ENCODE measurements around the gene NECTIN4. TPM values are rescaled to one million over a fixed set of nuclear protein-coding genes. Genes with fewer than 3 reads are reported as not detected.

The NECTIN4 gene
- total RNA-seq, 3 donors from 2014 or later, result 1.6 to 5.4 (median 4.6) TPM

DNA sequence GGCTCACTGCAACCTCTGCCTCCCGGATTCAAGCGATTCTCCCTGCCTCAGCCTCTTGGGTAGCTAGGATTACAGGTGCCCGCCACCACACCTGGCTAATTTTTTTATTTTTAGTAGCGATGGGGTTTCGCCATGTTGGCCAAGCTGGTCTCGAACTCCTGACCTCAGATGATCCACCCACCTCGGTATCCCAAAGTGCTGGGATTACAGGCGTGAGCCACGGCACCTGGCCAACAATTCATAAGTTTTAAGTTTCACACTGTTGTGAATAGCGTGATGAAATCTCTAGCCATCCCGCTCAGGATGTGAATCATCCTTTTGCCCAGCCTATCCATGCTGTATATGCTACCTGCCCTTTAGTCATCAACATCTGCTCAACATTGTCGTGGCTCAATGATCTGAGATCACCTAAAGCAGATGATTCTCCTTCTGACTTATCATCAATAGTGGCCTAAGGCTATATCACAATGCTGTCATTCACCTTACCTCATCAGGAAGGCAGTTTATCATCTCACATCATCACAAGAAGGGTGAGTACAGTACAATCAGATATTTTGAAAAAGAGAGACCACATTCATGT, 25.9 kb upstream of the NECTIN4 start:
- Histone ChIP-seq H3K9me3 (no peaks in the 10 kb centered on the region), H3K36me3 (ENCODE audit: low read depth) (no peaks in the 10 kb centered on the region), H3K4me3 (no peak overlapping the region), H3K4me1 (ENCODE audit: low read depth) (peaks cover 35% of the 10 kb centered on the region)
- ATAC-seq, result no peak
- TF ChIP-seq, protein P1, sequence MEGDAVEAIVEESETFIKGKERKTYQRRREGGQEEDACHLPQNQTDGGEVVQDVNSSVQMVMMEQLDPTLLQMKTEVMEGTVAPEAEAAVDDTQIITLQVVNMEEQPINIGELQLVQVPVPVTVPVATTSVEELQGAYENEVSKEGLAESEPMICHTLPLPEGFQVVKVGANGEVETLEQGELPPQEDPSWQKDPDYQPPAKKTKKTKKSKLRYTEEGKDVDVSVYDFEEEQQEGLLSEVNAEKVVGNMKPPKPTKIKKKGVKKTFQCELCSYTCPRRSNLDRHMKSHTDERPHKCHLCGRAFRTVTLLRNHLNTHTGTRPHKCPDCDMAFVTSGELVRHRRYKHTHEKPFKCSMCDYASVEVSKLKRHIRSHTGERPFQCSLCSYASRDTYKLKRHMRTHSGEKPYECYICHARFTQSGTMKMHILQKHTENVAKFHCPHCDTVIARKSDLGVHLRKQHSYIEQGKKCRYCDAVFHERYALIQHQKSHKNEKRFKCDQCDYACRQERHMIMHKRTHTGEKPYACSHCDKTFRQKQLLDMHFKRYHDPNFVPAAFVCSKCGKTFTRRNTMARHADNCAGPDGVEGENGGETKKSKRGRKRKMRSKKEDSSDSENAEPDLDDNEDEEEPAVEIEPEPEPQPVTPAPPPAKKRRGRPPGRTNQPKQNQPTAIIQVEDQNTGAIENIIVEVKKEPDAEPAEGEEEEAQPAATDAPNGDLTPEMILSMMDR (IDR thresholded peaks at IDR 0.05), result no peak
- no peak for DNase-seq
- intact Hi-C loops (cut with DNase I, micrococcal nuclease), result no loop called here

DNA sequence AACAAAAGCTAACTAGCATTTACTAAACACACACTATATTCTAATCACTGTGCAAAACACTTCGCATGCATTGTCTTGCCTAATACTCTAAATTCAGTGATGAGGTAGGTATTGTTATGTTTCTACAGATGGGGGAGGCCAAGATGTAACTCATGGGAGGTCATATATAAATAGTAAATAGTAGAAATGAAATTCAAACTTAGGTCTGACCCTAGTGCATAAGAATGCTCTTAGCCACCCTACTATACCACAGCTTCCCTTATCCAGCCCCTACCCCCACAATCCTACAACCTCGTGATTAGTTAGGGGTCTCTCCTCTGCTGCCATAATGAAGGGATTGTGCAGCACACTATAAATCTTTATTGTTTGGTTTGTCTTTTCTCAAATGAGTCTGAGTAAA, 25.2 kb upstream of the NECTIN4 start:
- intact Hi-C loops (cut with DNase I, micrococcal nuclease), result no loop called here
- TF ChIP-seq, protein P1 (IDR thresholded peaks at IDR 0.05), result no peak
- Histone ChIP-seq H3K4me3 (no peak overlapping the region), H3K4me1 (ENCODE audit: low read depth) (peaks cover 28% of the 10 kb centered on the region), H3K36me3 (ENCODE audit: low read depth) (no peaks in the 10 kb centered on the region), H3K9me3 (no peaks in the 10 kb centered on the region)
- ATAC-seq (no peak), DNase-seq (no peak)

DNA sequence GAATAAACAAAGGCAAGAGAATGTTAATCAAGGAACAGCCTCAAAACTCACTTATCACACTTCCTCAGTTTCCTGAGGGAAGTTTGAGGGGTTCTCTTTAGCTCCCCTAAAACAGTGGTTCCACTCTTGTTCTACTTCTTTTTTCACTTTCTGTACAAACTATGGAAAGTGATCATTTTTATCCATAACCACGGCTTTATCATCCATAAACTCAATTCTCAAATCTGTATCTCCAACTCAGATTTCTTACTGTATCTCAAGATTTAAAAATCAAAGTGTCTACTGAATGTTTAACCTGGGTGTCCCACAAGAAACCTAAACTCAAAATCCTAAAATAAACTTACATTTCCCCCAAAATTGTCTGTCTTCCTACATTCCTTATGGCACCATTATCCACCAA, 24.6 kb upstream of the NECTIN4 start:
- intact Hi-C loops (cut with DNase I, micrococcal nuclease), result no loop called here
- no peaks in the 10 kb centered on the region for H3K36me3 ChIP-seq (ENCODE audit: low read depth)
- peaks cover 22% of the 10 kb centered on the region for H3K4me1 ChIP-seq (ENCODE audit: low read depth)

DNA sequence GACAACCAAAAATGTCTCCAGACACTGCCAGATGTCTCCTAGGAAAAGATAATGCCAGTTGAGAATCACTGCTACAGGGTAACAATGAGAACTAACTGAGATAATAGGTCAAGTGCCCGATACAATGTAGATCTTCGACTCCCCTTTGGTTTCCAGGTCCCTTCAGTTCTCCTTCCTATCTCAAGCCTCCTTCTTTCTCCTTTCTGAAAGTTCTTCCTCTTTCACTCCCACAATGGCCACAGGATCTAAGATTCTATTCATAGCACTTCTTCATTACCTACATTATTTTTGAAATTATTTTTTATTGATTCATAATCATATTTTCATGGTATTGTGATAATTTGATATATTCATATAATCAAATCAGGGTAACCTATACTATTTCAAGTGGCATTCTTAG, 22.2 kb upstream of the NECTIN4 start:
- Histone ChIP-seq H3K4me3 (no peak overlapping the region), H3K9me3 (no peaks in the 10 kb centered on the region), H3K36me3 (ENCODE audit: low read depth) (no peaks in the 10 kb centered on the region), H3K4me1 (ENCODE audit: low read depth) (peaks cover 9% of the 10 kb centered on the region)
- no peak for ATAC-seq
- DNase-seq, result no peak
- TF ChIP-seq, protein P1 (IDR thresholded peaks at IDR 0.05), result no peak
- intact Hi-C loops (cut with DNase I, micrococcal nuclease), result no loop called here

More for the DNA sequence above, 24.6 kb upstream of the NECTIN4 start:
- Histone ChIP-seq H3K4me3 (no peak overlapping the region), H3K9me3 (no peaks in the 10 kb centered on the region)
- DNase-seq, result no peak
- TF ChIP-seq, protein P1 (IDR thresholded peaks at IDR 0.05), result no peak
- no peak for ATAC-seq

DNA sequence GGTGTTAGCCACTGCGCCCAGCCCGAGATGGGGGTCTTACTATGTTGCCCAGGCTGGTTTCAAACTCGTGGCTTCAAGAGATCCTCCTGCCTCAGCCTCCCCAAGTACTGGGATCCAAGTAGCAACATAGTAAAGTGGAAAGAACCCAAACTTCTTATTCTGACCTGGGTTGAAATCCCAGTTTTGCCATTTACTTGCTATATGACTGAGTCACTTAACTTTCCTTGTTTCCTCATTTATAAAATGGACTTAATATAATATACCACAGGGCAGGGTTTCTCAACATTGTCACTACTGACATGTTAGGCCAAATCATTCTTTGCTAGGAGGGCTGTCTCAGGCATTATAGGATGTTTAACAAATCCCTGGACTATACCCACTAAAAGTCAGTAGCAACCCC, 21.8 kb upstream of the NECTIN4 start:
- H3K4me1 ChIP-seq (ENCODE audit: low read depth), result peaks cover 5% of the 10 kb centered on the region
- TF ChIP-seq, protein P1 (IDR thresholded peaks at IDR 0.05), result no peak
- H3K9me3 ChIP-seq, result no peaks in the 10 kb centered on the region
- ATAC-seq (no peak), DNase-seq (no peak)
- intact Hi-C loops (cut with DNase I, micrococcal nuclease), result no loop called here
- H3K36me3 ChIP-seq (ENCODE audit: low read depth), result no peaks in the 10 kb centered on the region
- no peak overlapping the region for H3K4me3 ChIP-seq

DNA sequence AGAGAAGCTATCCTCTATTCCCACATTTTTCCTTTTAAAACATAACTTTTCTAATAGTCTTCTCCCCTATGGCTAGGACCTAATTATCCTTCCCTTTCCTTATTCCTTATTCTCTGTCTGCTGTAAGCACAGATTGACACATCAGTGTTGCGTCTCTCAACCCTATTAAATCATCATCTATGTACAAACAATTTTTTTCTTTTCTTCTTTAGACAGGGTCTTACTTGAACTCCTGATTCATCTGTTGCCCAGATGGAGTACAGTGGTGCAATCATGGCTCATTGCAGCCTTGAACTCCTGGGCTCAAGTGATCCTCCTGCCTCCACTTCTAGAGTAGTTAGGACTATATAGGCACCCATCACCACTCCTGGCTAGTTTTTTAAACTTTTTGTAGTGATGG, 17.1 kb upstream of the NECTIN4 start:
- DNase-seq (no peak), ATAC-seq (no peak)
- intact Hi-C loops (cut with DNase I, micrococcal nuclease), result no loop called here
- Histone ChIP-seq H3K9me3 (no peaks in the 10 kb centered on the region), H3K4me3 (no peak overlapping the region), H3K4me1 (ENCODE audit: low read depth) (no peaks in the 10 kb centered on the region), H3K36me3 (ENCODE audit: low read depth) (no peaks in the 10 kb centered on the region)
- TF ChIP-seq, protein P1 (IDR thresholded peaks at IDR 0.05), result no peak

All from mucosa of descending colon (tissue), 3 donors.